Fibroblast of gingiva (primary cell): ENCODE measurements around the gene KRT17.
A peak's percentile ranks its signal among the peaks of the same experiment; 100 is the strongest.
"Not testable (repeated sequence)": the region's sequence is repeated elsewhere in the genome, so short reads cannot be mapped to it uniquely, and the experiment has no call there.

Source experiments
- DNase-seq: peaks from one replicate; pipeline ENCODE4 v3.0.0-alpha.2; 2011; ENCODE audit warnings: low read depth

The KRT17 gene

DNA sequence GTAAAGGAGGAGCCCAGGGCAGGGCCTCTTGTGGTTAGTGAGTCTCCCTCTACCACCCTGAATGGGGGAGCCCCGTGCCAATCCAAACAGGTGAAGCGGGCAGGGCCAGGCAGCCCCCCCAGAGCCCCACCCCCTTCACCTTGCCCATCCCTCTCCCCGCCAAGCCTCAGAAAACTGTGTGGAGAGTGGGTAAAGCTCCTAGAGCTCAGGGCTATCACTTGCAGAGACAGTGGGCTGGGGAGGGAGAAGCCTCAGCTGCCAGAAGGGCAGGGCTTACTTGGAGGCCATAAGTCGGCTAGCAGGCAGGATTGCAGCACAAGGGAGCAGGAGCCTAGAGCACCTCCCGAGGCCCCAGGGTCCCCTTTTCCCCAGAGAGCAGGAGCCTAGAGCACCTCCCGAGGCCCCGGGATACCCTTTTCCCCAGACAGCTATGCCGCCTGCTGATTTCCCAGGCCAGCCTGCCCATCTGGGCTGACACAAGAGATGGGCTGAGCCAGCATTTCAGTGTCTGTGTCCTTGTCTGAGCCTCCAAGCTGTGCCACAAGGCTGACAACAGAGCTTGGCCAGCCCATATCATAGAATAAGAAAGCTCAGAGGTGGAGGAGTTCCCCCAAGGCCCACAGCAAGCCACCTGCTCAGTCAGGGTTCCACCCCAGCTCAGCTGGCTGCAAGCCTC lies 30.9 kb downstream of the KRT17 start:
- DNase-seq = no peak

GRCh38 chr17:41592601-41593305 lies 31.6 kb downstream of the KRT17 start:
- no peak for DNase-seq

GRCh38 chr17:41589301-41589700 lies 35.1 kb downstream of the KRT17 start:
- DNase-seq = no peak

DNA sequence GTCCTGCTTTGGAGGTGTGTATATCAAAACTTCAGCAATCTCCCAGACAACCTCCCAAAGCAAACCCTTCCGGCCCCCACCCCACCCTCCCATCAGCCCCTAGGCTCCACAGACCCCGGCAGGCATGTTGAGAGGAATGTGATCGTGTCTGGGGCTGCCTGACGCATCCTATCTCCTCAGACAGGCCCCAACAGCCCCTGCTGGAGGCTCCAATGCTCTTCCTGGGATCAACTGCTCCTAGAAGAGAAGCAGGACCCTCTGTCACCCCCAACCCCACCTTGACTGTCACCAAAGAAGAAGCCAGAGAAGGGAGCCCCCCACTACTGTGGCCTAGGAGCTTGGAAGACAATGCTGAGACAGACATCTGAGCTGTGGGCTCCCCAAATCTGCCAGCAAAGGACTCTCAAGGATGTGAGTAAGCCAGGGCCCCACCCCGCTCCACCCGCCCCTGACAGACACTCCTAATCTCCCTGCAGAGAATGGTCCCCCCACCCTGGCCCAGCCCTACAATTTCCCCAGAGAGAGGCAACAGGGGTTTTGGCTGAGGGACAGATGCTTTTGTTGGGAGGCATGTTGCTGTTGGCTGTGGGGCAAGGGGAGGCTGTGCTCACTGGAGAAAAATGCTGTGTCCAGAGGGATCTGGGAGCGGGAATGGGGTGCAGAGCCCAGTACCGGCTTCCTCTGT lies 36.1 kb downstream of the KRT17 start:
- no peak for DNase-seq

GRCh38 chr17:41586863-41587495 lies 37.4 kb downstream of the KRT17 start, which contains the start of gene KRT14:
KRT14 (minus strand) TSS chr17:41586895; CDS start chr17:41586834, 61 bp downstream.
- no peak for DNase-seq

GRCh38 chr17:41585301-41586056 lies 38.9 kb downstream of the KRT17 start:
- DNase-seq = no peak

DNA sequence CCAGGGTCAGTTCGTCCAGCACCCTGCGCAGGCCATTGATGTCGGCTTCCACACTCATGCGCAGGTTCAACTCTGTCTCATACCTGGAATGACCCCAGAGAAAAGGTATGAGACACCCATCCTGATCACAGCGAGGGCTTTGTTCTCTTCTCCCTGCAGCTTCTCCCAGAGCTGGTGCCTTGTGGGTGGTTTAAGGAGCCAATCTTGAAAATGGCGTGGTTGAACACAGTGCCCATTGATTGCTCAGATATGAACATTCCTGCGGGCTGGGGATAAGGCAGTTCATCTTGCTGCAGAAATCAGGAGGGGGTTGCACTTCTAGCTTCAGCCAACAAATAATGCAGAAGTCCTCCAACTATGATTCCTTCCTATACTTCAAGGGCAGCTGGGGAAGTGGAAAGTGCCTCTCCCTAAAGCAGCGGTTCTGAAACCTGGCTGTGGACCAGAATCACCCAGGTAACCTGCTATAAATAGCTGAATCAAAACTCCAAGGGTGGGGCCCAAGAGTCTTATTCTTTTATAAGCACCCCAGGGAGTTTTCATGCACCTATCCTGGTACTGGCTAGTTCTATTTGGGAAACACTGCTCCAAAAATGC lies 39.9 kb downstream of the KRT17 start:
- DNase-seq = not testable (repeated sequence)

- DNase-seq = no peak
Measured at GRCh38 chr17:41583137-41584127, 40.9 kb downstream of the KRT17 start.

DNA sequence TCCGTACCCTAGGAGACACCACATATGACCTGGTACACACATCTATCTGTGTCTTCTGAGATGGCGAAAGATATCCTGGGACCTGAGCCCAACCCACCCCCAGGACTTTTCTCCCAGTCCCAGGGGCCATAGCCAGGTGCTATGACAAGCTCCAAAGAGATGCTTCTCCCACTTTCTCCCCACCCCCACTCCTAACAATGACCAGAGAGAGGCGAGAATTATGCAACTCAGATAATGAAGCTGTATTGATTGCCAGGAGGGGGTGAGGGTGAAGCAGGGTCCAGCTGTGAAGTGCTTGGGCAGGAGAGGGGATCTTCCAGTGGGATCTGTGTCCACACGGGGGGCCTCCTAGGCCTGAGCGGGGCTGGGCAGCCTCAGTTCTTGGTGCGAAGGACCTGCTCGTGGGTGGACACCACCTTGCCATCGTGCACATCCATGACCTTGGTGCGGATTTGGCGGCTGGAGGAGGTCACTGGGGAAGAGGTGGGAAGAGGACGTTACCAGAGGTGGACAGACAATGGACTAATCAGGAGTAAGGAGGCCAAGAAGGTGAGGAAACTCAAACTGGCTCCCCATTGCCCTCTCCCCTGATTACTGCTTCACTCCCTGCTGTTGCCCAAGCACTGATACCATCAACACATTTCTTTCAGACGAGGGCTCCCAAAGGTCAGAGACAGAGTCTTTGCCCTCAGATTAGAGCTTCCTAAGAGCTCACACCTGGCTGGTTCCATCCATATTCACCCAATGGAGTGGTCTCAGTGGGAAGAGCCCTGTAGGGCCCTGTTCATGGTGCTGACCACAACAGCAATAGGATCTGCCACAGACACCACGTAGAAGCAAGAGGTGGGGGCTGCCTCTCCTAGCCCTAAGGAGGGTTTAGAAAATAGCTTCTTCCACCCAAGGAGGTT lies 42.1 kb downstream of the KRT17 start:
- DNase-seq = not testable (repeated sequence)

DNA sequence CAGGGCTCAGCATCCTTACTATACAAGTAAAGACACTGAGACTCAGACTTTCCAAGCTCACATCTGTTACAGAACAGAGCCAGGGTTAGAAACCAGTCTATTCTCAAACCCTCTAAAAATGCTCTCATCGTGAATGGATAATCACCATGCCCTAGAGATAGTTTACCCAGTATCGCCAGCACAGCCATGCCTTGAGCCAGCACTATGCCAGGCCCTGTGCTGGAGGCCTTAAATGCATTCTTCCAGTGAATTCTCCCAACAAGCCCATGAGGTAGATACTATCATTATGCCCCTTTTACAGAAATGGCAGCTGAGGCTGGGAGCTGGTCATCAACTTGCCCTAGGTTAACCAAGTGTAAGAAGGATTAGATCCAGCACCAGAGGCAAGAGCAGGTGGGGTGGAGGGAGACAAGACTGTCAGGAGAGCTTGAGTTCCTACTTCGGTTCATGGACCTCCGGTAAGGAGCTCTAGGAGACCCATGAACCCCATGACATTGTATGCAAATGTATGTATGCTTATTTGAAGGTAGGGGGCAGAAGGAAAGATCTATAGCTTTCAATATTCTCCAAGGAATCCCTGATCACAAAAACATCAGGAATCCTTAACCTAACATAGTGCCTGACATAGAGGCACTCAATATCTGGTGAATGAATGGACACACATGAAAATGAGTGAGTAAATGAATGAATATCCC lies 42.9 kb downstream of the KRT17 start:
- DNase-seq = no peak

- DNase-seq = no peak
Measured at GRCh38 chr17:41580687-41581365, 43.5 kb downstream of the KRT17 start.

DNA sequence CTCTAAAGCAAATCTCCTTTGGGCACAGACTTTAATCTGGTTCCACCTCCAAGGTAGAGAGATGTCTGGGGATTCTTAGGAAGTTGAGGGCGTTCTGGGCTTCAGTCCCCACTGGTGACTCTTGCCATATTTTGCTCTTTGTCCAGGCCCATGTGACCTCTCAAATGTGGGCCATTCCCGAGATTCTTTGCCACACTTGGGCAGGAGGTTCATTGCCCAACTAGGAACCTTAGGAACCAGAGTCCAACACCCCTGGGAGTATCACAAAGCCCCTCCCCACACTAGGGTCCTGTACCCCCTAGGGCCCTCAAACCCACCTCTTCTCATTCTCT lies 44.2 kb downstream of the KRT17 start:
- DNase-seq = no peak

GRCh38 chr17:41579484-41580243 lies 44.7 kb downstream of the KRT17 start:
- DNase-seq = peak; percentile 42

DNA sequence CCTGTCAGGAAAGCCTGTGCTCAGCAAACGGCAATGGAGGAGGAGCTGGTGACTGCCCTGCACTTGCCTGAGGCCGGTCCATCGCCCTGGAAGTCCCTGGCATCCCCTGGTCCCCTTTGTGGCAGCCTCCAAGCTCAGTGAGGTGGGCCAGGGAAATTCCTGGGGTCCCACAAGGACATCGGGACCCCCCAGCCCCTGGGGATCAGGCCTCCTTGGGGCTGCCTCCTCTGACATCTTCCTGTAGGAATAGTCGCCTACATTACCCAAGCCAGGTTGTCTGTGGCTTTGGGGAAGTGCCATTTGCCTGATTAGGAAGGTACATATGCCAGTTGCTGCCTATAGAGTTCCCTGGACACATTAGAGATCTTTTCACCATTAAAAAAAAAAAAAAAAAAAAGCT lies 45.4 kb downstream of the KRT17 start:
- no peak for DNase-seq

- DNase-seq = no peak
Measured at GRCh38 chr17:41578538-41578937, 45.8 kb downstream of the KRT17 start.

- DNase-seq = not testable (repeated sequence)
Measured at GRCh38 chr17:41576740-41577139, 47.6 kb downstream of the KRT17 start.

DNA sequence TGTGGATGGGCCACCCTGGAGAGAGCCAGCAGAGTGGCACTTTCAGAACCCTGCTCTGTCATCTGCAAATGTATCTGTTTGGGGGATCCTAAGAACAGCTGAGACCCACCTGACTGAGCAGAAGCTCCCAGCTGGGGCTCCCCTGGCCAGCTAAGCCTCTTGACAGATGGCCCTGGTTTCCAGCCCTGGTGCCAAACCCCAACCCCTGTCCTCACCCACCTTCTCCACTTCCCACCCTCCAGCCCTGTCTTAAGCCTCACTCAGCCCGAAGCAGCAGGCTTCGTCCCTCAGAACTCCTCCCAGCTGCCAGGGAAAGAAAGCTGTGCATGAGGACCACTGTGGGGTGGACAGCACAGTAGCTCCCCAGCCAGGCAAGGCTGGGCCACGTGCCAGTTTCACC lies 49.0 kb downstream of the KRT17 start:
- DNase-seq = no peak
